GM23248 (cell line): Measurements from ENCODE around the gene LRRC63.

ENCODE experiments used
- EZH2 ChIP-seq: fragments of 200-600 bp; sonication (generic); IDR thresholded peaks from 2 replicates; pipeline ENCODE4 v1.6.1; 2018; ENCODE audit warnings: antibody characterized with exemption, mild to moderate bottlenecking; ENCODE audit not compliant: insufficient read depth, poor library complexity, severe bottlenecking
- EZH2phosphoT487 ChIP-seq: fragments of 200-600 bp; sonication (generic); IDR thresholded peaks from 2 replicates; pipeline ENCODE4 v1.6.1; 2018; ENCODE audit warnings: antibody characterized with exemption, moderate library complexity, mild to moderate bottlenecking, low read depth; ENCODE audit not compliant: insufficient read depth

DNA sequence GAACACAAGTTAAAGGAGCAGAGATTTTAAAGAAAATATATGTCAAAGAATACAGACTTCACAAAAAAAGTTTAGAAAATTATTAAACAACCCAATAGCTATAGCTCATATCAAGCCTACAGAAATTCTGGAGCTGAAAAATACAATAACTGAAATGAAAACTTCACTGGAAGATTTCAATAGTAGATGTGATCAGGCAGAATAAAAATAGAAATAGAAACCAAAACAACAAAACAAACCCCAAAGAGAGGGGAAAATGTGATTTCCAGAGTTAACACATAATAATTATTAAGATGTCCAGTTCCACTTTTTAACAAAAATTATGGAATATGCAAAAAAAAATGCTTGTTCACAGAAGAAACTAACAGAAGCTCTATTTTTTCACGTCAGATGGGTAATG is 23.6 kb downstream of the LRRC63 start:
- TF ChIP-seq EZH2, result no peak
- no peak for TF ChIP-seq EZH2phosphoT487
